ENCODE data around the gene PRR23E.

Gene PRR23E

DNA sequence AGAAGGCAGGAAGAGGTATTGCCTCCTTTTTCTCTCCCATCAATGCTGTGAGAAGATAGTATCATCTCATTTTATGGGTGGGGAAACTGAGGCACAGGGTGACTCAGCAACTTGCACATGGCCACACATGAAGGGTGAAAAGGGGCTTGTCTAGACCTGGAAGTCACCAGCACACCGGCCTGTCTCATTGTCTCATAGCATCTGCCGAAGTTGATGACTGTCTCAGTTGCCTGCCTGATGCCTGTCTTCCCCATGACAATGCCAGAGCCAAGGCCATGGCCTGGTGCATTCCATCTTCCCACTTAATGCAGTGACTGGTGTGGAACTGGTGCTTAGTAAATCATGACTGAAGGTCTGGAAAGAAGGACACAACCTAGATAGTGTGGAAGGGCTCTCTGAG lies 27.9 kb upstream of the PRR23E start:
- no peak for DNase-seq

DNA sequence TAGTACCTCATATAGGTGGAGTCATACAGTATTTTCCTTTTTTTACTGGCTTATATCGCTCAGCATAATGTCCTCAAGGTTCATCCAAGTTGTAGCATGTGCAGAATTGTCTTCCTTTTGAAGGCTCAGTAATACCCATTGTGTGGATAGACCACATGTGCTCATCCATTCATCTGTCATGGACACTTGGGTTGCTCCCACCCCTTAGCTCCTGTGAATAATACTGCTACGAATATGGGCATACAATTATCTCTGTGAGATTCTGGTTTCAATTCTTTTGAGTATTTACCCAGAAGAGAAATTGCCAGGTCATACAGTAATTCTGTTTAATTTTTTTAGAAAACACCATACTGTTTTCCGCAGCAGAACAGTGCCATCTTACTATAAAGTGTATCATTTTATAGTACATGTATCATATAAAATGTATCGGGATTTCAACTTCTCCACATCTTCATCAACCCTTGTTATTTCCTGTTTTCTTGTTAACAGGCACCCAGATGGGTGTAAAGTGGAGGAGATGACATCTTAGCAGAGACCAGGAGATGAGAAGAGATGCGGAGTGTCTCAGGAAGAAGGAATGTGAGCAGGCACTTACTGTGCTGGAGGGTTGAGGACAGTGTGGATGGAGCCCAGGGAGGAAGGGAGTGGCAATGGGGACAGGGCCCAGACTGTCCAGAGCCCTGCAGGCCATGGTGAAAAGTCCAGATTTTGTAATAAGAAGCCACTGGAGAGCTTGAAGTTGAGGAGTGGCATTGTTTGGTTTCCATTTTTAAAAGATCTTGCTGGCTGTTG lies 27.0 kb upstream of the PRR23E start:
- DNase-seq, result no peak

DNA sequence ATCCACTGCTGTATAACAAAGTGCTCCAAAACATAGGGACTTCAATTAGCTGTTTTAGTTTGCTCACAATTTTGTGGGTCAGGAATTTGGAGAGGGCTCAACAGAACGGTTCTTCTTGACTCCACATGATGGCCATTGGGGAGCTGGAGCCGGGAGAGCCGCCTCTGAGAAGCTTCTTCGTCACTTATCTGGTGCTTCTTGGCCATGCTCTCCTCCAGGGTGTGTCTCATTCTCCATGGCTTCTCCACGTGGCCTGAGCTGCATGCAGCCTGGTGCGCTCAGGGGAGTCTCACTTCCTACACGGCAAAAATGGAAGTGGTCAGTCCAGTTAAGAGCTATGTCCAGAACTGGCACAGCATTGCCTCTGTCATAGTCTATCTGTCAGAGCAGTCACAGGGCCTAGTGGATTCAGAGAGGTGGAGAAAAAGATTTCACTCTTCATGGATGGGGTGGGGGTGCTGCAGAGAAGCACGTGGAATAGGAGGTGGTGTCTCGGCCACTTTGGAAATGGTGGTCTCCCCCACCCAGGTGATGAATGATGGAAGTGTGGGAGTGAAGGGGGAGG lies 26.3 kb upstream of the PRR23E start:
- DNase-seq, result no peak

DNA sequence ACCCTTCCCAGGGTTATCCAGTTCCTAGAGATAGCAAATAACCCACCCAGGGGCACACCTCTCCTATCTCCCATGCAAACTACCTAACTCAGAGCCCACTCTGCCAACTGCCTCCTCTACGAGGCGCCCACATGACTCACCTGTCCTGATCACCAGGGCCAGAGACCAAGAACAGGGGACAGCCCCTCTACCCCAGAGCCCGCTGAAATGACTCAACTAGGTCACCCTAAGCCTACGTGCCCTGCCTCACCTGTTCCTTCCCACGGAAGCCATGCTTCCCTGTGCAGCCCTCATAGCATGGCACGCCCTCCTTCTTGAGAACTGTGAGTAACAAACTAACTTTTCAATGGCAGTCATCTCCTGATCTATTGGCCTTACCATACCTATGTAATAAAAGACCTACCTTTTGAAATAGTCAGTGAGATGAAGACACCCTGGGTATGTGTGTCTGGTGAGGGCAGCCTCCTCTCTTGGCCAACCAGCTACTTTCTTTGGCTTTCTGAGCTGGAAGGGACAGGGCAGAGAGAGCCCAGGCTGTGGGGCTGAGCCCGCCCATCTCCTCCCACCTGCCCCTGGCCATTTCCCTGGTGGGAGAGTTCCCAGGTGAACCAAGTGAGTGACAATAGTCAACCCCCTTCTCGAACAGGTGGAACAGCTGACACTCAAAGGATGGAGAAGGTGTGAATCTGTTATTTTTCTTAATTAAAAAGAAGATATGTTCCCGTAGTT lies 25.5 kb upstream of the PRR23E start:
- no peak for DNase-seq

DNA sequence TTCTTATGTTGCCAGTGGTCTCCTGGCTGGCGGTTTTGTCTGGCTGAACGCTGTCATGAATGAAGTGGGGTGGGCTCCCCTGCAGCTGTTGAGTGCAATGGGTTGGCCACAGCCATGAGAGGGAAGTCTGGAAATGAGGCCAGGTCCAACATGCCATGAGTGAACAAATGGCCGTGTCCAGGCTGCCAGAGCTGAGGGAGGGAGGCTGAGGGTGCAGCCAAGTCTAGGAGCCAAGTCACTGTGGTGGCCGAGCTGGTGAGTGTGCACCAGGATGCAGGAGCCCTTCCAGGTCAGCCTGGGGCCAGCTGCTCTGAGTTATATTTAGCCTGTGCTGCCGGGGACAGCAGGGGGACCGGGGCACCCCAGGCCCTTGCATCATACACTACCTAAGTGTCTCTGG lies 24.7 kb upstream of the PRR23E start:
- DNase-seq, result no peak

DNA sequence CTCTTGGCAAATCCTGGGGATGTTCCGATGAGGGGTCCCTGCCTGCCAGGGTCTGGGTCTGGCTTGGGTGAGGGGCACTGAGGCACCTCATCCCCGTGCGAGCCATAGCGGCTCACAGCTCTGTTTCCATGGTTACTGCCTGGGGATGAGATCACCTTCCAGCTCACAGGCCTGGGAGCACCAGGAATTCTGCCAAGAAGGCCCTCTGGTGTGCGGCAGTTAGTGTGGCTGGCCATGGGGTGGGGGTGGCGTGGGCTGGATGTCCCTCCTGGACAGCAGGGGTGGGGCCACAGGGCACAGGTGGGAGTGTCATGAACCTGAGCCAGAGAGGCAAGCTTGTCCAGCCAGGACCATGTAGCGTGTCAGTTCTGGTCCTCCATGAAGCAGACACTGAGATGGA lies 22.1 kb upstream of the PRR23E start:
- no peak for DNase-seq

DNA sequence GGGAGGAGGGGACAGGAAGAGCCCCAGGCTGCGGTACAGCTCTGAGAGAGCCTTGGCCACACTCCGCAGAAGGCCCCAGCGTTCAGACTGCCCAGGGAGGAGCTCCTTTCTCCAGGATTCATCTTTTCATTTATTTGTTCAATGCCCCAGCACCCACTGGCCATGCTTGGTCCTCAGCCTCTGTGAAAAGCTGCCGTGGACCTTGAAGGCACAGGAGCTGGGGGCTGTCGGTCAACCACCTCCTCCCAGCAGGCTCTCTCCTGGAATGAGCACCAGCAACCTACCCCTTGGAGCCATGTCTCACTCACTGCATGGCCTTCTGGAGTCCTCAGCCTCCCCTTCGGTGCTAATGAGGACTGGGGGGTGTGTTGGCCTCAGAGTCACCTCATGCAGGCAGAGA lies 21.6 kb upstream of the PRR23E start:
- no peak for DNase-seq

DNA sequence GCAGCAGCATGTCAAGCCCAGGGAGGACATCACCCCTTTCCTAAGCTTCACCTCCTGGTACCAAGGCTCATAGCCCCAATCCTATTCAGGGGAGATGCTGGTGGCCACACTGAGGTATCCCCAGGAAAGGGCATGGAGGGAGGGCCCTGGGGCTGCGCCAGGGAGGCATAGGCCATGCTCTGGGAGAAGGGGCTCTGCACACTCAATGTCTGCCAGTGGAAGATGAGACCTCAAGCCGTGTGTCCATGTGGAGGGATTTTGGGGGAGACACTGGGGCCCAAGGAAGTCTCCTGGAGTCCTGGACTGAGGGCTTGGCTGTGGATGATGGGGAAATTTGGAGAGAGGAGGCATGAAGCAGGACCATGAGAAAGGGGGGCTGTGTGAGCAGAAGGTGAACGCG lies 21.2 kb upstream of the PRR23E start:
- DNase-seq, result no peak

DNA sequence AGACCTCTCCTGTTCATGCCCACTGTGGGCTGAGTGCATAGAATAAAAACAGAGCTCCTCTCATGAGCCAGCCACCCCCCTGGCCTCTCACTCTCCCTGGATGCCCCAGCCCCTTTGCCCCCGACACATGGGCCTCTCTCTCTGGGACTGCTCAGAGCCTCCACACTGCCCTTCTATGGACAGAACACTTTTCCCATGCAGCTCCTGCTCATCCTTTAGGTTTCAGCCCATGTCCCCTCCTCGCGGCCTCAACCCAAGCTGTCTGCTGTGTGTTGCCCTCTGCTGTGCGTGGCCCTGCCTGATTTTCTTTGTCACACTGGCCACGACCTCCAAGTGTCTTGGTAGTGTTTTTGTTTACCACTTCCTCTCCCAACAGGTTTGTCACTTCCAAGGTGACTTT lies 20.7 kb upstream of the PRR23E start:
- DNase-seq, result no peak

DNA sequence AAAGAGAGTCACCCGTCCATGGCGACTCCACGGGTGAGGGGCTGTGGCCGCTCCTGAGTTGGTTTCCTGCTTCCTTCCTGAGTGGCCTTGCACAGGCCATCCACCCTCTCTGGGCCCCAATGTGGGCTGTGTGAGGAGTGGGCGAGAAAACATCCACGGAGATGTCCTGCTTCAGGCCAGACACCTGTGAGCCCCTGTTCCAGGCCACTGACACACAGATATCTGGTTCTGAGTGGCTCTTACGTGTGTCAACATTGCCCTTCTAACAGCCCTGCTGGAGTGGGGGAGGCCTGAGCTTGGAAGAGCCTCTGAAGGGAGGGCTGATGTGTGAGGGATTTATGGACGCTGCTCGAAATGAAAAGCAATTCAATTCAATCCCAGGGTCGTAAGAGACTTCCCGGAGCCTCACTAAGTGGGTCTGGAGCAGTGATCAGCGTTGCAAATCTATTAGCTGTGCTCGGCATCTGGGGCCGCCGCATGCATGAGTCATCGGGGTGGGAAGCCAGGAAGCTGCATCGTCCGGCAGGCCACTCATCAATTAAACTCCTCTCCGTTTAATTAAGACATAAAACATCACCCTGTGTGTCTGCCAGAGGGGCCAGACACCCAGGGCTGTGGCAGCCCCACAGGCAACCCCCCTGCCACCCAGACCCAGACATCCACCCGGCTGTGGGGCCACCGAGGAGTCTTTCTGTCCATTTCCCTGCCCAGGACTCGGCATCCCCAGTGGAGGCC lies 20.0 kb upstream of the PRR23E start:
- no peak for DNase-seq

DNA sequence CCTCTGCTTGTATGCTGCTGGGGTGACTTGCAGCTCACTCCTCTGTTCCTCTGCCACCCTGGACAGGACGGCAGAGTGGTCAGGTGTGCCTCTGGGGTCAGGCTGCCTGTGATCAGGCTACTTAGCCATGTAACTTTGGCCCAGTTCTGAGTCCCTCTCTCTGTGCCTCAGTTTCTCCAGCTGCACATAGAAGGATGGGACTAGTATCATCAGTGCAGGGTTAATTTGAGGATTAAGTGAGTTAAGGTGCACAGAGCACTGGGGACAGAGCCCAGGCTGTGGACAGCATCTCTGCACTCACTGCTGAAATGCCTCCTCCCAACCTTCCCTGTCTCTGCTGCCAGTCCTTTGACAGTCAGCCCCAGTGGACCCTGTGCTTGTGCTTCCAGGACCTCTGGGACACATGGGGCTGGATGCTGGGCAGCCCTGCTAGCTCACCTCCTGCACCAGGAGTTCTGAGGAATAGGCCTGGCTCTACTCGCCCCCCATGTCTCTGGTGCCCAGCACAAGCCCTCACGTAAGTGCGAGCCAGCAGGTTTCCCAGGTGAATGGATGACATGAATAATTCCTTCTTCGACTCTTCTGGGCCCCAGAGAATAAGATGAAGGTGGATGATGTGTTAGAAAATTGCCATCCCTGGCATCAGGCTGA lies 19.3 kb upstream of the PRR23E start:
- DNase-seq, result no peak

DNA sequence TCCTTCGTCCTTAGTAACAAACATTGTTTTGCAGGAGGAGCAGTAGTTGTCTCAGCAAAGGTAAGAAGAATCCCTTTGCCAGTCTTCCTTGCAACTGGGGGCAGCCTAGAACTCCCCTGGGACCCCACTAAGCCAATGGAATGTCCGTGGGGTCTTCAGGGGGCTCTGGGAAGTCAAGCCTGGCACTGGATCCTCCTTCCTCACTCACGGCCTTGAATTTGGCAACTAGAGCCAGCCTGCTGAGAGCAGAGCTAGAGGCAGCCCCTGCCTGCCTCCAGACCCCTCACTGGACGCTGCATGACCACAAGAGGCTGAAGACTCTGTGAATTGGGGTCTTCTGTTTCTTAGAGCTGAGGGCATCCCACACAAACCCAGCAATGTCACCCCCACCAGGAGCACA lies 18.6 kb upstream of the PRR23E start:
- DNase-seq, result no peak

DNA sequence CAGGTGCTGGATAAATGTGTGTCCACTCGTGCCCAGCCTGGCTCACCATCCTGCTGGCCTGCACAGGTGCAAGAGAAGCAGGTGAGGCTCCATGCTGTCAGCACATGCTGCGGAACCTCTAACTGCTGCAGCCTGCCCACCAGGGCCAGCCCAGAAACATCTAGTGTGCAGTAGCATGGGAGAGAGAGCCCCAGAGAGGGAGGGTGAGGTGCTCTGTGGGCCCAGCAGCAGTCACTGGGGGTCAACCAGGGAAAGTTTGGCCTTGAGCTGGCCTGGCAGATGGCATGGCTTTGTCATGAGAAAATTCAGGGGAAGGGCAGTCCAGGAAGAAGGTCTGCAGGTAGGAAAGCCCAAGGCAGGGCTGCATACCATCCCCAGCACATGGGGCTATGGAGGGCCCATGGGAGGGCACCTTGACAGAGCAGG lies 18.2 kb upstream of the PRR23E start:
- no peak for DNase-seq

DNA sequence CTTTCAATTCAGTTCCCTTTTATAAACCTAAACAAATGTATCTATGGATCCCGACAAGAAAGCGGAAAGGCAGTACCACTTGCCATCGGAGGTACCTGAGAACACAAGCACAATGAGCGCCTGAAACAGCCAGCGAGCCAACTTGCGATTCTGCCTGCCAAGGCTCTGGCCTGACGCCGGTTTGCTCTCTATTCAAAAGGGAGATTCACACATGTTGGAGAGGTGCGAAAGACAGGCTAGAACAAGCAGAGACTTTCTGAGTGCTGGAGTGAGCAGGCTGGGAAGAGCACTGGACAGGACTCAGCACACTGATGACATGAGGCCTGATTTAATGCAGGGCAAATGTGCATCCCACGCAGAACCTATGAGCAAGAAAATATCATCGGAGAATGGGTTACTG lies 17.7 kb upstream of the PRR23E start:
- no peak for DNase-seq

DNA sequence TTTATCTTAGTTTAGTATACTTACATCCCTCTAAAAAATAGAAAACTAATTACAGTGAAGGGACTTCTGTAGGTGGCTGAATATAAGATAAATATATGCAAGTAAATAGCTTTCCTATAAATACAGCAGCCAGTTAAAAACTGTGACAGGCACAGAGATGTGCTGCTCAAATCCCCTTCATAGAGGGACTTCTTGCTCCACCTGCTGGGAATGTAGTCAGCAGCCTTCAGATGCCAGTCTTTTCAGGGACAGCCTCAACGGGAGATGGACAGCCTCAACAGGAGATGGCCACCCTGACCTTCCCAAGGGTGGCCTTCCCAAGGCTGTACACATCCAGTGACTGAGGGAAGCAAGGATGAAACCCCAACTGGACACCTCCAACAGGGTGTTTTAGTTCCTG lies 15.7 kb upstream of the PRR23E start:
- no peak for DNase-seq

DNA sequence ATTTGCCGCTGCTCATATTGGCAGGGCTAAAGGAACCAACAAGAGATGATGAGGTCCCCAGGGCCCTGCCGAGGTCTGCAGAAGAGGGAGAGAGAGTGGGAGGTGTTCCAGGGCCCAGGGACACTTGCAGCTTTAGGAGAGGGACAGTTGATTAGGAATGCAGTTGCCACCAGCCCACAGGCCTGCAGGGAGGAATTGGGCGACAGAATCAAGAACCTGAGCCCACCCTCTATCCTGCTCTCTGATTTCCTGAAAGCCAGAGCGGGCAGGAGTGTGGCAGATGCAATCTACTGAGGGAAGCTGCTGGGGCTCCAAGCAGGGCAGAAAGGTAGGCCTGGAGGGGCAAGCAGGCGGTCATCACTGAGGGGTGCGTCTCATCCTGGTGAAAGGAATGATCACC lies 12.1 kb upstream of the PRR23E start:
- DNase-seq, result no peak

DNA sequence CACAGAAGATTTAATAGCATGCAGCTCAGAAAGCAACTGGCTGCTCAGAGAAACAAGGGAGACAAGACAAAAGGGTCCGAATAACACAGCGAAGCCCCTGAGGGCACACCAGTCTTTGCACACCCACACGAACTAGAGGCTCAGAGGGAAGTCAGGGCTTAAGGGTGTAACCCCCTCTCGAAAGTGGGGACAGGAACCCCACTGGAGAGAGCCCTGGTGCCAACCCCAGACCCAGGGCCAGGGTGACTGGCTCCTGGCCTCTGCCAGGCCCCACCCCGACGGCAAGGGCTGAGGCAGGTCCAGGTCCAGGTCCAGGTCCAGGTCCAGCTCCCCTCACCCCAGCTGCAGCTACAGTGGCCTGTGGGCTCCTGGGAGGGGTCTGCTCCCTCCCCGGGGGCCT lies 10.5 kb upstream of the PRR23E start:
- DNase-seq, result no peak

DNA sequence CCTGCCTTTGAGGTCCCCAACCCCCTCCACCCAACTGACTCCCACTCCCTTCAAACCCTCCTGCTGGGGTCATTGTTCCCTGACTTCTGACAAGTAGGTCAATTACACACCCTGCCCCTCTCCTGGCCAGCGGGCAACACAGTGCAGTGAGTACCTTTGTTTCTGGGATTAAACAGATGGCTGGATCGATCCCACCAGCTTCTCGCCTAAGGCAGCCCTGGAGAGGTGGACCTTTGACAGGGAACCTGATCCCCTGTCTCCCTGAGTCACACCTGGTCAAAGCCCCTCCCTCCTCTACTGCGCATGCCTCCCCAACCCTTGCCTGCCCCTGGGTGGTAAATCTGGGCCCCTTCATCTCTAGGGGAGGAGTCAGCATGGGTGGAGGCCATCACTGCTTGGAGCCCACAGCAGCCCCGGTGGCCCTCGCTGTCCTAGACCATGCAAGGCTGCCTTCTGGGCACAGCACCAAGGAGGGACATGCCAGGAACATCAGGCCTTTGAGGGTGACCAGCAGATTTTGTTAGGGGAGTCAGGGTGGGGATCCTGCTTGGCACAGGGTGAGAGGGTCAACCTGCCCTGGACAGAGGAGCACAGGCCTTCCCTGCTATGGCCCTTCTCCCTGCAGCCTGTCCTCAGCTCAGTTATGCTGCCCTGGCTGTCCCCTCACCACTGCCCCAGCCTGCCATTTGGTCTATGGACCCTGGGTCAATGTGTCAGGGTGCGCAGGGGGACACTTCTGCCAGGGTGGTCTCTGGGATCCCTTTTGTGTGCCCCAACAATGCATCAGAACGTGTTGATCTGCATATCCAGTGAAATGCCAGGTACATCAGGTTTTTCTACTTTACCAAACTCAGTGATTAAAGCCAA lies 9.8 kb upstream of the PRR23E start:
- no peak for DNase-seq

DNA sequence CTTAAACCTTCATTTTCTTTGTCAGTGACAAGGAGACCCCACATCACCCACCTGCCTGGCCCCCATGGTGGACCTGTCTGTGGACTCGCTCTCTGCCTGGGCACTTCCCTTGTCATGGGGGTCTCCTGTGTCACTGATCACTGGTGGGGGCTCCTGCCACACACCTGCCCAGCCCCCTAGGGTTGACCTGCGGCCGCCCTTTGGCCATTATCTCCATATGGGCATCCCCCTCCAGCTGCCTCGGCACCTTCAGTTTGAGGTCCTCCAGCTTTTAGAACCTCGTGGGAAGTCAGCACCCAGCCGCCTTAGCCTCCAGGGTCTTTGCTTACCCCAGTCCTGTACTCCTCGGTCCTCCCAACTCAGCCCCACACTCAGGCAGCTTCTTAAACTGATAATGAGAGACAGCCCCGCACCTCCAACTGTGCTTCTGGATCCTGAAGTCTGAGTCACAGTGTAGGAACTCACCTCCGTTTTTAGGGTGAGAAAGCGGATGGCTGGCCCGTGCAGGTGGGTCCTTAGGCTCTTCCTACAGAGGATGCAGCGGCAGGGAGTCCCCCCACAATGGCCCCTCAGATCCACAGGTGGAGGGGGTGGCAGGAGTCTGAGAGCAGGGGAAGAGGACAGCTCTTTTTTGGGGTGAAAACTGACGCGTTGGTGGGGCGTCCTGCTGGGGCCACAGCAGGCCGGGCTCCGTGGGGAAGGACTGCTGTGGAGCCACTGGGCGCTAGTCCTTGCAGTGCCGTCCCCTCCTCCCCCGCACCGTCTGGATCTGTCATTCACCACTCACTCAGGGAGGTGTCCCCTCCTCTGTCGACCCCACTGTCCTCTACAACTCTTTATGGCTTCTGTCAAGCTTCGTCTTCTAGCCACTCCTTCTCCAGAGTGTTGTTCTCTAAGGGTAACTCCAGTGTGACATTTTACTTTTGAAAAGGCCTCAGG lies 8.7 kb upstream of the PRR23E start:
- no peak for DNase-seq

DNA sequence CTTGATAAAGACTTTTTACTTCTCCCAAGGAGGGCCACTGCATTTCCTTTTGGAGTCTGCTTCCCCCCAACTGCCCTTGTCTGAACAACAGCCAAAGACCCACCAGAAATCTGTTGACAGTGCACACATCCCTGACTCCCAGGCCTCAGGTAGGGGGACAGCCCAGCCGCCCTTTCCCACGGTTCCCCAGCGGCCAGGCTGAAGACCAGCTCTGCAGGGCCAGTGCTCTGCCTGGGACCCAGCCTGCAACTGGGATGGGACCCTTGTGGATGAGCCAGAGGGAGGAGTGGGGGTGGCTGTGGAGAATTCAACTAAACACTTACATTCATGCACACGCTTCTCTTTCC lies 8.1 kb upstream of the PRR23E start:
- DNase-seq, result no peak

DNA sequence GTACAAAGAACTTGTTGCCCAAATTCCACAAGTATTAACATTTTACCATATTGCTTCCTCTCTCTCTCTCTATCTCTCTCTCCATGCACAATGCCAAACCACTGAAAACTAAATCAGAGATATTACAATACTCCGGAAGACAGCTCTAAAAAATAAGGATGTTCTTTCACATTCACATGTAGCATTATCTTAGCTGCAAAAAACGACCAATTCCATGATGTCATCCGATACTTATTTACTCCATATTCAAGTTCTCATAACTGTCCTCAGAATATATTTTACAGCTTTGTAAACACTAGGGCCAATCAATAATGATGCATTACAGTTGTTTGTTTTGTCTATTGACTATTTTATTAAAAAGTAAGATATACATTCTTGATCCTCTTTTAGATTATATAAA lies 7.7 kb upstream of the PRR23E start:
- DNase-seq, result no peak
